Measurements from ENCODE around the gene LMNTD2.
"Not testable (repeated sequence)": the region's sequence is repeated elsewhere in the genome, so short reads cannot be mapped to it uniquely, and the experiment has no call there.

Gene LMNTD2

DNA sequence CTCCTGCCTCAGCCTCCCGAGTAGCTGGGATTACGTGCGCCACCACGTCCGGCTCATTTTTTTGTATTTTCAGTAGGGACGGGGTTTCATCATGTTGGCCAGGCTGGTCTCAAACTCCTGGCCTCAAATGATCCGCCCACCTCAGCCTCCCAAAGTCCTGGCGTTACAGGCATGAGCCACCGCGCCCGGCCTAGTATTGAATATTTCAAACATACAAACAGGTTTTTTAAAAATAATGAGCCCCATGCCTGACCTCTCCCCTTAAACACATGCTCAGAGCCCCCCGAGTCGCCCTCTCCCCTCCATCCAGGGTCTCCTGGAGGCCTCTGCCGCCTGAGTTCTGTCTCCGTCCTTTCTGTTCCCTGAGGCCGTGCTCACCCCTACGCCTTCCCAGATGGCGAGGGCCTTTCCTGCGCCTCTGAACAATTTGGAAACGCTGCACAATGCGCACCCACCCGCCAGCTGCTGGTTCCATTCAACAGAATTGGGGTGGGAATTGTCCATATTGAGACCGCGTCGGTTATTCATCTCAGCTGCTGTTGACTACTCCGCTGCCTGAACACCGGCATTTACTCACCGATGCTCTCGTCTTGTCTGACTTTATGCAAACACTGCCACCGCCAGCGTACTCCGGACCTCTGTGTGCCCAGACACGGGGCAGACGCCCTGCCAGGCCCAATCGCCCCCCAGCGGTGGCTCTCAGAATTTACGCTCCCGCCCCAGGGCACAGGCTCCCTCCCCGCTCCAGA, 39.9 kb downstream of the LMNTD2 start:
- FAIRE-seq, result no peak
- DNase-seq (ENCODE audit: insufficient read length, low spot score), result no peak
- no peak for TF ChIP-seq POLR2A (IDR thresholded peaks at IDR 0.05; ENCODE audit: low read depth, low read length)

DNA sequence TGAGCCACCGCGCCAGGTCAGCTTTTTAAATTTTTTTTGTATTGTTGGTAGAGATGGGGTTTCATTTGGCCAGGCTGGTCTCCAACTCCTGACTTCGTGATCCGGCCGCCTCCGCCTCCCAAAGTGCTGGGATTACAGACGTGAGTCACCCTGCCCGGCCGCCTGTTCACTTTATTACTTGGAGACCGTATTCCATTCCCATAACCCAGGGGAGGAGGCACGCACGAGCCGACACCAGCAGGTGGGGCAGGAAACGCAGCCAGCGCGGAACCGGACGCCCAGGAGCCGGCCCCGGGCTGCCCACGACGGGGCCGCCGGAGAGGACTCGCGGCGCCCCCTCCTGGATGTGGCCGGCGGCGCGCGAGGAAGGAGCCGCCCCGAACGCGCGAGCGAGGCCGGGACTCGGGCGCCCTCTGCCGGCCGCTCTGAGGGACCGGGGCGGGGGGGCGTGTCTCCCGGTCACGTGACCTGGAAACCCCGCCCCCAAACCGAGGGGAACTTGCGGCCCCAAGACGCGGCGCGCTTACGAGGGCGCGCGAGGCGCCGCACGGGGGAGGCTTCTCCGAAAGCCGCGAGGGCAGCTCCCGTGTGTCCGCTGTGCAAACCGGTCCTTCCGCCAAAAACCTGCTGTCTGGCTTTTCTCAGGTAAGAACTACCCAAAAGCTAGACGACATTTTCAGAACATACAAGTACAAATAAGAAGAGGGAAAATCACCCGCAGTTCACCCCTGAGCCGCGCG, 41.9 kb downstream of the LMNTD2 start:
- FAIRE-seq, result no peak
- DNase-seq (ENCODE audit: insufficient read length, low spot score), result no peak
- no peak for TF ChIP-seq POLR2A (IDR thresholded peaks at IDR 0.05; ENCODE audit: low read depth, low read length)

DNA sequence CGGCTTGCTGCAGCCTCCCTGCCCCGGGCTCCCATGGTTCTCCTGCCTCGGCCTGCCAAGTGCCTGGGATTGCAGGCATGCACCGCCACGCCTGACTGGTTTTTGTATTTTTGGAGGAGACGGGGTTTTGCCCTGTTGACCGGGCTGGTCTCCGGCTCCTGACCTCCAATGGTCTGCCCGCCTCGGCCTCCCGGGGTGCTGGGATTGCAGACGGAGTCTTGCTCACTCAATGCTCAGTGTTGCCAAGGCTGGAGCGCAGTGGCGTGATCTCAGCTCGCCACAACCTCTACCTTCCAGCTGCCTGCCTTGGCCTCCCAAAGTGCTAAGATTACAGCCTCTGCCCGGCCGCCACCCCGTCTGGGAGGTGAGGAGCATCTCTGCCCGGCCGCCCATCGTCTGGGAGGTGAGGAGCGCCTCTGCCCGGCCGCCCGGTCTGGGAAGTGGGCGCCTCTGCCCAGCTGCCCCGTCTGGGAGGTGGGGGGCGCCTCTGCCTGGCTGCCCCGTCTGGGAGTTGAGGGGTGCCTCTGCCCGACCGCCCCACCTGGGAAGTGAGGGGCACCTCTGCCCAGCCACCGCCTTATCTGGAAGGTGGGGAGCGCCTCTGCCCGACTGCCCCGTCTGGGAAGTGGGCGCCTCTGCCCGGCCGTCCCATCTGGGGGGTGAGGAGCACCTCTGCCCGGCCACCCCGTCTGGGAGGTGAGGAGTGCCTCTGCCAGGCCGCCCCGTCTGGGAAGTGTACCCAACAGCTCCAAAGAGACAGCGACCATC, 43.4 kb downstream of the LMNTD2 start:
- not testable (repeated sequence) for DNase-seq (ENCODE audit: insufficient read length, low spot score); FAIRE-seq

DNA sequence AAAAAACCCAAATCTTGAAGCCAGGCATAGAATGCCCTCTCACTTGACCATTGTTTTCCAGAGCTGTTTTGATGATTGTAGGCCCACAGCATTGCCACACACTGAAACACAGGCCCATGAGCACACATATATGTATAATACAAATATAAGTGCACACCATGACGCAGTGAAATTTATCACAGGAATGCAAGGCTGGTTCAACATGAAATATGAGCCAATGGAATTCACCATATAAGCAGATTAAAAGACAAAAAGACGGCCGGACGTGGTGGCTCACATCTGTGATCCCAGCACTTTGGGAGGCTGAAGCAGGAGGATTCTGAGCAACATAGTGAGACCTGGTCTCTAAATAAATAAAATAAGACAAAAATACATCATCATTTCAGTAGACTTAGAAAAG, 44.1 kb downstream of the LMNTD2 start:
- no peak for FAIRE-seq
- DNase-seq (ENCODE audit: insufficient read length, low spot score), result no peak
- TF ChIP-seq POLR2A (IDR thresholded peaks at IDR 0.05; ENCODE audit: low read depth, low read length), result no peak

DNA sequence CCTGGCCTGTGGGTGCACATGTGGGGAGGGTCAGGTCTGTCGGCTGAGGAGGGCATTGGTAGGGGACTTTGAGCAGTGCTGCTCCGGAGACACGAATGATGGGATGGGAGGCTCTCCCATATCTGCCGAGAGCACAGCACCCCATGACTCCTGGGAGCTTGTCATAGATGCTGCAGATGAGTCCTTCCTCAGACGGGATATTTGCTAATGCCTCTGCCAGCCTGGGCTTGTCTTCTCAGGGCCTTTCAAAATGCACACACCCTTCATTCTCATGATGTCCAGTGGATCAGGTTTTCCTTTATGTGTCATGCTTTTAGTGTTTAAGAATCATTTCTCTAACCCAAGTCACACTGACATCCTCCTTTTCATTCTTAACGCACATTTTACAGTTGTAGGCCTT, 45.4 kb downstream of the LMNTD2 start:
- no peak for DNase-seq (ENCODE audit: insufficient read length, low spot score)
- no peak for FAIRE-seq
- no peak for TF ChIP-seq POLR2A (IDR thresholded peaks at IDR 0.05; ENCODE audit: low read depth, low read length)

DNA sequence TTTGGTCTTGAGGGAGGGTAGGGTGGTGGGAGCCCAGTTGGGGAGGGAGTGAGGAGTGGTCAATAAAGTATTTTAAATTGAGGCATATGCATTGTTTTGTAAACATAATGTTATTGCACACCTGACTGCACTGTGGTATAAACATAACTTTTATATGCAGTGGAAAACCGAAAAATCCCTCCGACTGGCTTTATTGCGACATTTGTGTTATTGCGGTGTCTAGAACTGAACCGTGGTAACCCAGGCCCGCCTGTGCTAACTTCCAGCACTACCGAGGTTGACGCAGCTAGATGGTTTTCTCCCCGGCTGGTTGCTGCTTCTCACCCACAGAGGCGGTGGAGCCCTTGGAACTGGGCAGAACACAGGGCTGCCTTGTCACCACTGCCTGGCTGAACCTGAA, 45.9 kb downstream of the LMNTD2 start:
- FAIRE-seq (no peak), DNase-seq (ENCODE audit: insufficient read length, low spot score) (no peak)
- no peak for TF ChIP-seq POLR2A (IDR thresholded peaks at IDR 0.05; ENCODE audit: low read depth, low read length)

DNA sequence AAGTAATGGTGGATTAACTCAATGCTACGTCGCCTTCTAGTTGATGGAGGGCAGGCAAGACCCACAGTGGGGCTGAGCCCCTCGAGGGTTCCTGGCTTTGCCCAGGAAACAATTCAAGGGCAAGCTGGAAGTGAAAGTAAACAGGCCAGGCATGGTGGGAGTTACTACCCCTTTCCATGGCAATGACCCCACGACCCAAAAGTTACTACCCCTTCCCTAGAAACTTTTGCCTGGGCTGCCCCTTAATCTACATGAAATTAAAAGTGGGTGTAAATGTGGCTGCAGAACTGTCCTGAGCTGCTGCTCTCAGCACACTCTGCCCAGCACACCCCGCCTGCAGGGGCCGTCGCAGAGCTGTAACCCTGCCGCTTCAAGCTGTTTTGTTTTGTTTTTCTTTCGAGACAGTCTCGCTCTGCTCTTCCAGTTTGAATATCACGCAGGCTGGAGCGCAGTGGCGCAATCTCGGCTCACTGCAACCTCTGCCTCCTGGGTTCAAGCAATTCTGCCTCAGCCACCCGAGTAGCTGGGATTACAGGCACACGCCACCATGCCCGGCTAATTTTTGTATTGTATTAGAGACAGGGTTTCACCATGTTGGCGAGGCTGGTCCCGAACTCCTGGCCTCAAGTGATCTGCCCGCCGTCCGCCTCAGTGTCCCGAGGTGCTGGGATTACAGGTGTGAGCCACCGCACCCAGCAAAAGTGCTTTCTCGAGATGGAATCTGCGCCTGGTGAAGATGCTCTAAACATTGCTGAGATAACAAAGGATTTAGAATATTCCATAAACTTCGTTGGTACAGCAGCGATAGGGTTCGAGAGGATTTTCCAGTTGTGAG, 47.6 kb downstream of the LMNTD2 start:
- no peak for DNase-seq (ENCODE audit: insufficient read length, low spot score)
- no peak for TF ChIP-seq POLR2A (IDR thresholded peaks at IDR 0.05; ENCODE audit: low read depth, low read length)
- FAIRE-seq, result no peak

DNA sequence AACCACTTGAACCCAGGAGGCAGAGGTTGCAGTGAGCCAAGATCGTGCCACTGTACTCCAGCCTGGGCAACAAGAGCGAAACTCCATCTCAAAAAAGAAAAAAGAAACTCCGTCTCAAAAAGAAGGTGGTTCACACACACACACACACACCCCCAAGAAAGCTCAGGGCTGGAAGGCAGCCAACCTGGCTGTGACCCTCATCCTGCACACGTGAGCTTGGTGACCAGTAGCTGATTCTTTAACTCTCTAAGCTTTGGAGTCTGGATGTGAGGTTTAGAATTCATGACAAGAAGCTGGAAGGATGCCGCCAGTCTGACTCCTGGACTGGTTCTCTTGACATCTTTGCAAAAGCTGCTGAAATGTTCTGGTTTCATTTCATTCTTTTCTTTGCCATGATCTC, 51.6 kb downstream of the LMNTD2 start:
- FAIRE-seq, result no peak
- no peak for TF ChIP-seq POLR2A (IDR thresholded peaks at IDR 0.05; ENCODE audit: low read depth, low read length)
- no peak for DNase-seq (ENCODE audit: insufficient read length, low spot score)

DNA sequence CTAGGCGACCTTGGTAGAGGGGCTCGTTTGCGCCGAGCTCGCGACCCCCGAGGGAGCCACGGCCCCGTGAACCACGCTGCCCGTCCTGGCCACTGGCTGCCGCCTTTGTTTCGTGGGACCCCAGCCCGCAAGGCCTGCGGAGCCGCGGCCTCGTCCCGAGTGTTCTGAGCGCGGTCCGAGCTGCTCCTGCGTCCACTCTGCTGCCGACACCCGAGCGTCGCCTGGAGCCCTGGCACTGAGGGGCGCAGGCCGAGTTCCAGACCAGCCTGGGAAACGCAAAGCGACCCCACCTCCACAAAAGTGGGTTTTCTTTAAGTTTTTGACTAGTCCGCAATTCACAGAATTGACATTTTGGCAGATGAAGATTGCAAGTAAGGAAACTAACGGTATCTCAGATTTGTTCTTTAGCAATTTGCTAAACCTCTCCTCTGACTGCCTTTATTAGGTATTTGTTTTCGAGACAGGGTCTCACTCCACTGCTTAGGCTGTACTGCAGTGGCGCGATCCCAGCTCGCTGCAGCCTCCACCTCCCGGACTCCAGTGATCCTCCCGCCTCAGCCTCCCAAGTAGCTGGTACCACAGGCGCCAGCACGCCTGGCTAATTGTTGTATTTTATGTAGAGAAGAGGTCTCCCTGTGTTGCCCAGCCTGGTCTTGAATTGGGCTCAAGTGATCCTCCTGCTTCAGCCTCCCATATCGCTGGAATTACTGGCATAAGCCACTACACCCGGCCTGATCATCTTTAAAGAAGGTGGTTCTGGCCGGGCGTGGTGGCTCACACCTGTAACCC, 52.6 kb downstream of the LMNTD2 start:
- no peak for TF ChIP-seq POLR2A (IDR thresholded peaks at IDR 0.05; ENCODE audit: low read depth, low read length)
- no peak for FAIRE-seq
- DNase-seq (ENCODE audit: insufficient read length, low spot score), result no peak

DNA sequence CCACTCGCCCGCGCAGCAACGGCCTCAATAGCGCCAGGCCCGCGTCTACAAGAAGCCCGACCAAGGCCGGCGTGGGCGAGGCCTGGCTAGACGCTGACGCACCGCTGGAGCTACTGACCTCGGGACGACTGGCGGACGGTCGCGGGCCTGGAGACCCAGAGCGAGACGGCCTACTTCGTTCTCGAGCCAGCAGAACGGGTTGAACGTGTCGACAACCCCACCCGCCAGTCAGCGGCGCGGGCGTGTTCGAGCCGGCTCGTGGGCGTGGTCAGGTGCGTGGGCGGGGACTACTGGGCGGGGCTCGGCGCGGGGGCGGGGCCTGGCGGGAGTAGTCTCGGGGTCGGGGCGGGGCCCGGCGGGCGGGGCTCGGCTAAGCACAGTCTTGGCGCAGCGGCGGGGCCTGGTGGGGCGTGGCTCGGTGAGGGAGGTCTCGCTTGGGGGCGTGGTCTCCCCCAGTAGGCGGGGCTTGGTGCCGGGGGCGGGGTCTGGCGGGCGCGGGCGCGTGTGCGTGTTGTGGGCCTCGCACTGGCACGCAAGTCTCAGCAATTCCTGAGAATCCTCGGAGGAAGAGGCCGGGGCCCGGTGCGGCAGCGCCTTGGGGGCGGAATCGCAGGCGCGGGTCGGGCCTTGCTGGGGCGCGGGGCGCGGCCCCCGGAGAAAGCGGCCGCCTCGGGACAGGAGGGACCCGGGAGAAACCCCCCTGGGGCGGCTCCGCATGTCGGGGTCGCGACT, 53.4 kb downstream of the LMNTD2 start, which contains the start of gene RNH1:
Gene RNH1 (minus strand): TSS at position 248 of the 732 bp plus-strand sequence. CDS start 5,080 bp downstream, outside the sequence.
- FAIRE-seq, result no peak
- peak; percentile 94 for DNase-seq (ENCODE audit: insufficient read length, low spot score)
- TF ChIP-seq POLR2A (IDR thresholded peaks at IDR 0.05; ENCODE audit: low read depth, low read length), result peak; percentile 86

DNA sequence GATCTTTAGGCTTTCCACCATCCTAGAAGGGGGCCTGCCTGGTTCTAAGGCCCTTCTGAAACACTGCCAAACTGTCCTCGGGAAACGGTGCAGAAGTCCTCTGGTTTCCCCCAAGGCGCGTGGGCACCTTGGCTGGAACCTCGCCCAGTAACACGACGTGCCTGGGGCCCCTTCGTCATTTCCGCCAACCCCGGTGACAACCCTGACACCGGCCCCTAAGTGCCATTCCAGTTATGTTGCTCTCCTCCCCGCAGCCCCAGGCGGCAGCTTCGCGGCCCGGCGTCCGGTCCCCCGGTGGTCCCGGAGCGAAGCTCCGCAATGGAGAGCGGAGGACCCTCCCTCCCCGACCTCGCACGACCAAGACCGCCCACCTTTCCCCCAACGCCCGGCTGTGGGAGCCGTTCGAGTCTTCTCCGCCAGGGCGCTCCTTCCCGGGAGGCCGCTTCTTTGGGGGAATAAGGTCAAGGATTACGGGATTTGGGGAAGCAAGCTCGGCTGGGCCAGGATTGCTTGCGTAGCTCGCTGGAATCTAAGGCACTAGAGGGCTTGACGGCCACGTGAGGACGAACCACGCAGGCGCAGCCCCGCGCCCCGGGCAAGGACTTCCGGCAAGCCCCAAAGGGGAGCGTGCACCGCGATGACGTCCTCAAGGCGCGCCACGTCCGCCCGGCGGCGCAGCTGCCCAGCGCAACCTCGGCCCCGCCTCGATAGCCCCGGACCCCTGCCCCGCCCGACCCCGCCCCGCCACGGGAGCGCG, 54.1 kb downstream of the LMNTD2 start:
- TF ChIP-seq POLR2A (IDR thresholded peaks at IDR 0.05; ENCODE audit: low read depth, low read length), result peak; percentile 48
- DNase-seq (ENCODE audit: insufficient read length, low spot score) (peak; percentile 99), FAIRE-seq (no peak)

DNA sequence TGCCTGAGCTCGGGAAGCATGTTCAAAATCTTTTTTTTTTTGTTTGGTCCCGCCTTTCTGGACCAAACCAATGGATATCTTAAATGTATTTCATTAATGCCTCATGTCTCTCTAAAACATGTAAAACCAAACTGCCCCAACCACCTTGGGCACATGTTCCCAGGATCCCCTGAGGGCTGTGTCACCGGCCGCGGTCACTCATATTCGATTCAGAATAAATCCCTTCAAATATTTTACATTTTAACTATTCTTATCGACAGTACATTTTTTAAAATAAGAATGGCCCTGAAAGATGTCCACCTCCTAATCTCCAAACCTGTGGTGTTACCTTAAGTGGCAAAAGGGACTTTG, 55.6 kb downstream of the LMNTD2 start:
- TF ChIP-seq POLR2A (IDR thresholded peaks at IDR 0.05; ENCODE audit: low read depth, low read length), result no peak
- DNase-seq (ENCODE audit: insufficient read length, low spot score) (no peak), FAIRE-seq (no peak)
